ENCODE measurements around the gene SCN11A.
"Not testable (repeated sequence)": the region's sequence is repeated elsewhere in the genome, so short reads cannot be mapped to it uniquely, and the experiment has no call there.

The SCN11A gene

GRCh38 chr3:39064646-39065045 lies 12.9 kb upstream of the SCN11A start:
- no peak for DNase-seq

GRCh38 chr3:39063143-39063542 lies 11.4 kb upstream of the SCN11A start:
- no peak for DNase-seq

- no peak for DNase-seq
Observed at GRCh38 chr3:39062180-39062579, 10.4 kb upstream of the SCN11A start.

GRCh38 chr3:39061228-39061627 lies 9.5 kb upstream of the SCN11A start:
- DNase-seq, result not testable (repeated sequence)

GRCh38 chr3:39056151-39056550 lies 4.4 kb upstream of the SCN11A start:
- DNase-seq, result no peak

GRCh38 chr3:39053696-39054095 lies 2.0 kb upstream of the SCN11A start:
- DNase-seq, result no peak

- DNase-seq, result no peak
Observed at GRCh38 chr3:39052583-39052982, 839 bp upstream of the SCN11A start.

- no peak for DNase-seq
Observed at GRCh38 chr3:39050029-39050428, 1.7 kb downstream of the SCN11A start.

GRCh38 chr3:39038165-39038564 lies 13.6 kb downstream of the SCN11A start:
- no peak for DNase-seq

- DNase-seq, result no peak
Observed at GRCh38 chr3:39029556-39029955, 22.2 kb downstream of the SCN11A start.

GRCh38 chr3:39028546-39028945 lies 23.2 kb downstream of the SCN11A start:
- DNase-seq, result no peak

GRCh38 chr3:39025222-39025970 lies 26.3 kb downstream of the SCN11A start:
- DNase-seq, result no peak

GRCh38 chr3:39024497-39024896 lies 27.2 kb downstream of the SCN11A start:
- DNase-seq, result no peak

- DNase-seq, result no peak
Observed at GRCh38 chr3:39022286-39022630, 29.5 kb downstream of the SCN11A start.

- DNase-seq, result no peak
Observed at GRCh38 chr3:39021465-39022285, 30.1 kb downstream of the SCN11A start.

- no peak for DNase-seq
Observed at GRCh38 chr3:39021029-39021428, 30.7 kb downstream of the SCN11A start.

GRCh38 chr3:39019299-39019698 lies 32.4 kb downstream of the SCN11A start:
- no peak for DNase-seq

GRCh38 chr3:39015418-39015817 lies 36.3 kb downstream of the SCN11A start:
- DNase-seq, result no peak

- DNase-seq, result no peak
Observed at GRCh38 chr3:39013921-39014509, 37.7 kb downstream of the SCN11A start.

- no peak for DNase-seq
Observed at GRCh38 chr3:39013289-39013688, 38.5 kb downstream of the SCN11A start.

- no peak for DNase-seq
Observed at GRCh38 chr3:39011191-39011736, 40.5 kb downstream of the SCN11A start.

GRCh38 chr3:39005295-39005694 lies 46.4 kb downstream of the SCN11A start:
- DNase-seq, result no peak
